Upper lobe of right lung (tissue), 1 donor: ENCODE results near the gene TFF2. TPM values are rescaled to one million over a fixed set of nuclear protein-coding genes. Genes with fewer than 3 reads are reported as not detected.

ENCODE experiments used
- ATAC-seq: fragments of 200-7000 bp; cut with Tn5 transposase; one replicate; pipeline ENCODE4 v1.9.1; 2020; ENCODE audit warnings: mild to moderate bottlenecking, moderate library complexity
- DNase-seq: peaks from one replicate; pipeline ENCODE4 v3.0.0-alpha.2; 2020
- H3K27ac ChIP-seq: fragments of 200-600 bp; one replicate; pipeline ENCODE4 v1.8.0; 2022
- H3K27me3 ChIP-seq: fragments of 200-600 bp; one replicate; pipeline ENCODE4 v1.8.0; 2022; ENCODE audit warnings: mild to moderate bottlenecking
- H3K36me3 ChIP-seq: fragments of 200-600 bp; one replicate; pipeline ENCODE4 v1.8.0; 2022
- H3K4me1 ChIP-seq: fragments of 200-600 bp; one replicate; pipeline ENCODE4 v1.8.0; 2022
- H3K4me3 ChIP-seq: fragments of 200-600 bp; one replicate; pipeline ENCODE4 v1.8.0; 2022; ENCODE audit warnings: mild to moderate bottlenecking
- H3K9me3 ChIP-seq: fragments of 200-600 bp; one replicate; pipeline ENCODE4 v1.8.0; 2022
- CTCF ChIP-seq: fragments of 200-600 bp; IDR thresholded peaks from one replicate; pipeline ENCODE4 v1.8.0; 2022; ENCODE audit warnings: antibody characterized with exemption
- intact Hi-C: fragments of 100-400 bp; cut with DNase I; formaldehyde crosslinking; loops from one replicate; pipeline ENCODE4 v1.11.0; 2022
- total RNA-seq: library from RNA; stranded (reverse); fragmentation: NEBNext Ultra II Directional; extraction: Animal tissue kit (Norgen Biotek cat#: 25700); gene quantifications from one replicate; pipeline ENCODE4 v1.2.1, GENCODE V29; 2021
- donor health status: DM: no; HTN: yes; CAD: no; lungs with severe emphysema.

The TFF2 gene
- total RNA-seq, 1 donor from 2014 or later: not detected

DNA sequence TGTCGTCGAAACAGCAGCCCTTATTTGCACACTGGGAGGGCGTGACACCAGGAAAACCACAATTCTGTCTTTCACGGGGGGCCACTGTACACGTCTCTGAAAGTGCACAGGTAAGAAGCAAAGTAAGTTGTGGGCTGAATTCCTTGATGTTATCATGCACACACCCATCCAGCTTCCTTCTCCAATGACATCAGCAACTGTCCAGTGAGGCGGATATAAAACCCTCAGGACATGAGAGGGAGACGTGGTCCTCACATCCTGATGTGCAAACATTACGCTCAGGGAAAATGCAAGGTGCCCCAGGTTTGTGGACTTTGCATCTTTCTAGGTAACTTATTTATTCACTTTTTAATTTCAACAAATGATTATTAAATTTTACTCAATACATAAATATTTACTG lies 12.5 kb upstream of the TFF2 start:
- Histone ChIP-seq H3K36me3 (no peaks in the 10 kb centered on the region), H3K9me3 (no peaks in the 10 kb centered on the region), H3K27me3 (peaks cover 9% of the 10 kb centered on the region), H3K4me3 (no peak overlapping the region), H3K4me1 (no peaks in the 10 kb centered on the region), H3K27ac (no peak overlapping the region)
- no peak for TF ChIP-seq CTCF
- ATAC-seq (no peak), DNase-seq (no peak)
- intact Hi-C loops: no loop called here

DNA sequence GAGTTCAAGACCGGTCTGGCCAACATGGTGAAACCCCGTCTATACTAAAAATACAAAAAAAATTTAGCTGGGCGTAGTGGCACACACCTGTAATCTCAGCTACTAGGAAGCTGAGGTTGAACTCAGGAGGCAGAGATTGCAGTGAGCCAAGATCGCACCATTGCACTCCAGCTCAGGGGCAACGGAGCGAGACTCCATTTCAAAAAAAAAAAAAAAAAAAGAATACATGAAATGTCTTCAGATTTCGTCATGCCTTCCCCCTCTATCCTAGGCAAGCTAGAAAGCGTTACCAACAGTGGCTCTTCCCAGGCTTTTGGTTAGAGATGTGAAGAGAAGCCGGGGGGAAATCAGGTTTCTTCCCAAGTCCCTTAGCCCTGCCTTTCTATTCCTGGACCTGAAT lies 11.9 kb upstream of the TFF2 start:
- ATAC-seq (no peak), DNase-seq (no peak)
- Histone ChIP-seq H3K36me3 (no peaks in the 10 kb centered on the region), H3K27ac (no peak overlapping the region), H3K4me3 (no peak overlapping the region), H3K9me3 (no peaks in the 10 kb centered on the region), H3K4me1 (no peaks in the 10 kb centered on the region), H3K27me3 (peaks cover 9% of the 10 kb centered on the region)
- intact Hi-C loops: no loop called here
- no peak for TF ChIP-seq CTCF

- no peak for TF ChIP-seq CTCF
- H3K27me3 ChIP-seq: peaks cover 9% of the 10 kb centered on the region
- ATAC-seq (no peak), DNase-seq (no peak)
- H3K27ac ChIP-seq: no peak overlapping the region
- H3K36me3 ChIP-seq: no peaks in the 10 kb centered on the region
- no peaks in the 10 kb centered on the region for H3K9me3 ChIP-seq
- intact Hi-C loops: no loop called here
- no peaks in the 10 kb centered on the region for H3K4me1 ChIP-seq
- H3K4me3 ChIP-seq: no peak overlapping the region
These were observed 11.4 kb upstream of the TFF2 start for GRCh38 chr21:42362198-42362597.

DNA sequence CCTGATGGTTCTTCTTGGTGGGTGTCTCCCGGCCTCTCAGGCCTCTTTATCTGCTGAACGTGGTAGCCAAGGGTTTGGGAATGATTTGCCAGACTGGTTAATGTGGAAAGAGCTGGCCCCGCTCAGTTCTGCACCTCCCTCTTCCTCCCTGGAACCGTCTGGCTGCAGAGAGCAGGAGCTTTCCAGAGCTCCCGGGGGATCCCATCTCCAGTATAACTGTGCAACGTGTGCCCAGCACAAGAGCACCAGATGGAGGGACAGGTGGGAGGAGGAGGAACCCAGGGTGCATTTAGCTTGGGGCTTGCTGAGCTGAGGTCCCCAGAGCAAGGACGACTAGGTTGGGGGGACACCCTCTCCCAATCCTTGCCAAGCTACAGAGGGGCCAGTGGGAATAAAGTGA lies 10.5 kb upstream of the TFF2 start:
- ATAC-seq: no peak
- Histone ChIP-seq H3K36me3 (no peaks in the 10 kb centered on the region), H3K27me3 (peaks cover 9% of the 10 kb centered on the region), H3K9me3 (no peaks in the 10 kb centered on the region), H3K27ac (no peak overlapping the region), H3K4me1 (no peaks in the 10 kb centered on the region), H3K4me3 (no peak overlapping the region)
- intact Hi-C loops: no loop called here
- no peak for TF ChIP-seq CTCF
- DNase-seq: no peak

- TF ChIP-seq CTCF: peak; percentile 8
- ATAC-seq: no peak
- intact Hi-C loops: no loop called here
These were observed 9.5 kb upstream of the TFF2 start for GRCh38 chr21:42360317-42360716.

DNA sequence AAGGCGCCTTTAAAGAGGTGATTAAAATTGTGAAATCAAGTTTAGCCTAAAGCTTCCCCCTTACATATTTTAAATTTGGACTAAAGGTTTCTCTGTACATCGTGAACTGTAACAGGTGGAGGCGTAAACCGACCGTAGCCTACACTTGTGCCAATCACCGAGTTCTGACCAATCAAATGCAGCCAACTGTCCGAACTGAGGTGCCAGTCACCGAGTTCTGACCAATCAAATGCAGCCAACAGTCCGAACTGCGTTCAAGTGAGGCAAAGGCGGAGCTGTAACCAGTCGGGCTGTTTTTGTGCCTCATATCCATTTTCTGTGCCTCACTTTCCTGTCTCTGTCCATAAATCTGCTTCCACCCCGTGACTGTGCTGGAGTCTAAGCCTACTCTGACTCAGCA lies 8.1 kb upstream of the TFF2 start:
- intact Hi-C loops: no loop called here
- H3K4me3 ChIP-seq: no peak overlapping the region
- no peak for TF ChIP-seq CTCF
- H3K36me3 ChIP-seq: no peaks in the 10 kb centered on the region
- DNase-seq (no peak), ATAC-seq (no peak)
- peaks cover 9% of the 10 kb centered on the region for H3K27me3 ChIP-seq
- H3K4me1 ChIP-seq: no peaks in the 10 kb centered on the region
- H3K9me3 ChIP-seq: no peaks in the 10 kb centered on the region
- no peak overlapping the region for H3K27ac ChIP-seq

More at GRCh38 chr21:42360317-42360716, 9.5 kb upstream of the TFF2 start:
- H3K36me3 ChIP-seq: no peaks in the 10 kb centered on the region
- no peak overlapping the region for H3K27ac ChIP-seq
- peaks cover 9% of the 10 kb centered on the region for H3K27me3 ChIP-seq
- no peaks in the 10 kb centered on the region for H3K4me1 ChIP-seq
- no peak for DNase-seq
- no peaks in the 10 kb centered on the region for H3K9me3 ChIP-seq
- no peak overlapping the region for H3K4me3 ChIP-seq
